ENCODE data around the gene TAF1C. TPM values are rescaled to one million over a fixed set of nuclear protein-coding genes. Genes with fewer than 3 reads are reported as not detected.

TAF1C gene
- polyA plus RNA-seq, 1 of the 3 experiments (the other 2 are of a cell fraction): 49.3 TPM

DNA sequence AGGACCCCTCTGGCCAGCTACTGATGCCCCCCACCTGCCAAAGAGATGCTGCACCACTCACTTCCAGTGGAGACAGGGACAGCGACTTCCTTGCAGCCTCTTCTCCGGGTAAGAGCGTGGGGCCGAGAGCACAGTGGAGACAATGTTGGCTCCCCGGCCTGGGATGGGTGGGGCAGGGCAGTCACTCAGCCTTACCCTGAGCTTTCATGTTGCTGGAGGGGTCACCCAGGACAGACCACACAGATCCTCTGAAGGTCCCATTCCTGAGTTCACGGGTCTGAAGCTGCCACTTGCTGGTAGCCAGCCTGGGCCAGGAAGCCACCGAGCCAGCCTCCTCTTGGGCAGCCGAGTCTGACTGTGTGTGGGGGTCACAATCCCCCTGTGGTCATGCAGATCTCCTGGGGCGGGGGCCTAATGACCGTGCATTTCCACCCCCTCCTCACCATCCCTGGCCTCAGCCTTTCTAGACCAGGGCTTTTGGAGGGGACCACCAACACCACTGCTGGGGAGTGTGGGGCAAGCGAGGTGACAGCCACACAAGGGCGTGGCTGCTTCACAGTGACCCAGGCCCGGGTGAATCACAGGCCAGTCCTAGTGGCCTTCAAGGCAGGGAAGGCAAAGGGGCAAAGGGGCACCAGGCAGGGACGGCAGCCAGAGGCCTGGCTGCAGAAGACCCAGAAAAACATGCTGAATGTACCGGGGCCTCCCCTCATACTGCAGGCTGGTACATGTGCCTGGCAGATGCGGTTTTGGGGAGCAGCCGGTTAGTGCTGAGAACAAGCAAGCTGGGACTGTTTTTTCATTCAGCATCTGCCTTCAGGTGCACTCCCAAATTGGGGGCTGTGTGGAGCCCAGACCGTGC, 10.4 kb downstream of the TAF1C start:
- Histone ChIP-seq H3K9ac (no peak overlapping the region), H4K20me1 (ENCODE audit: insufficient read depth) (0 out of 2 replicates have a peak, but pooled peaks cover 5% of the 10 kb centered on the region), H3K4me3 (ENCODE audit: low read depth in 2 of 2, low read length in 1 of 2) (no peak overlapping the region), H3K9me2 (no peaks in the 10 kb centered on the region), H3K4me2 (peak overlapping the region; percentile 15; the same call in 1 of the 2 replicates), H3K4me1 (ENCODE audit: control insufficient read depth in 1 of 2, insufficient read depth in 2 of 2, low read depth in 1 of 2, low read length in 1 of 2) (peaks cover 0 to 7% of the 10 kb centered on the region in 2 experiments; a peak in 1 of 4 replicates), H2AFZ (ENCODE audit: low read depth) (no peak overlapping the region), H3K9me3 (no peaks in the 10 kb centered on the region), H3K79me2 (ENCODE audit: insufficient read depth) (no peaks in the 10 kb centered on the region), H3K27me3 (ENCODE audit: insufficient read depth) (no peaks in the 10 kb centered on the region), H3F3A (replicated peaks; ENCODE audit: insufficient read depth) (no peaks in the 10 kb centered on the region), H3K36me3 (replicated peaks in 1 of 2; ENCODE audit: control insufficient read depth in 1 of 2, insufficient read depth in 2 of 2, low read length in 1 of 2) (peaks cover 0 to 29% of the 10 kb centered on the region in 2 experiments), H3K27ac (ENCODE audit: low read depth in 2 of 2, low read length in 1 of 2) (no peak overlapping the region)
- POLR2A ChIA-PET: interaction anchor here (1.2 kb wide), 1 partner anchor 11 kb away, joined by 4 read pairs; the partner anchor contains the start of gene TAF1C
- no peak for DNase-seq
- WGBS (ENCODE audit: low lambda C conversion rate): 94% methylated on average over 12 of the region's 18 CpGs
- TF ChIP-seq RFX5 (IDR thresholded peaks at IDR 0.05; ENCODE audit: low read length): no peak
- no peak for TF ChIP-seq NFIC (IDR thresholded peaks at IDR 0.05; ENCODE audit: borderline replicate concordance)
- no peak for TF ChIP-seq MXI1 (IDR thresholded peaks at IDR 0.05; ENCODE audit: low read depth, low read length)
- TF ChIP-seq TCF12 (IDR thresholded peaks at IDR 0.05): no peak
- TF ChIP-seq, protein P1, sequence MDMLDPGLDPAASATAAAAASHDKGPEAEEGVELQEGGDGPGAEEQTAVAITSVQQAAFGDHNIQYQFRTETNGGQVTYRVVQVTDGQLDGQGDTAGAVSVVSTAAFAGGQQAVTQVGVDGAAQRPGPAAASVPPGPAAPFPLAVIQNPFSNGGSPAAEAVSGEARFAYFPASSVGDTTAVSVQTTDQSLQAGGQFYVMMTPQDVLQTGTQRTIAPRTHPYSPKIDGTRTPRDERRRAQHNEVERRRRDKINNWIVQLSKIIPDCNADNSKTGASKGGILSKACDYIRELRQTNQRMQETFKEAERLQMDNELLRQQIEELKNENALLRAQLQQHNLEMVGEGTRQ (IDR thresholded peaks at IDR 0.05; ENCODE audit: borderline replicate concordance, low read depth, low read length): no peak
- no peak for TF ChIP-seq TEAD4 (IDR thresholded peaks at IDR 0.05; ENCODE audit: borderline replicate concordance, insufficient read depth)
- no peak for TF ChIP-seq RAD21 (IDR thresholded peaks at IDR 0.05; ENCODE audit: low read length)
- TF ChIP-seq GABPA (IDR thresholded peaks at IDR 0.05; ENCODE audit: low read depth): no peak
- TF ChIP-seq YY1 (IDR thresholded peaks at IDR 0.05; ENCODE audit: low read depth): no peak
- TF ChIP-seq, protein P2, sequence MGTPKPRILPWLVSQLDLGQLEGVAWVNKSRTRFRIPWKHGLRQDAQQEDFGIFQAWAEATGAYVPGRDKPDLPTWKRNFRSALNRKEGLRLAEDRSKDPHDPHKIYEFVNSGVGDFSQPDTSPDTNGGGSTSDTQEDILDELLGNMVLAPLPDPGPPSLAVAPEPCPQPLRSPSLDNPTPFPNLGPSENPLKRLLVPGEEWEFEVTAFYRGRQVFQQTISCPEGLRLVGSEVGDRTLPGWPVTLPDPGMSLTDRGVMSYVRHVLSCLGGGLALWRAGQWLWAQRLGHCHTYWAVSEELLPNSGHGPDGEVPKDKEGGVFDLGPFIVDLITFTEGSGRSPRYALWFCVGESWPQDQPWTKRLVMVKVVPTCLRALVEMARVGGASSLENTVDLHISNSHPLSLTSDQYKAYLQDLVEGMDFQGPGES (IDR thresholded peaks at IDR 0.05; ENCODE audit: low read depth, low read length): no peak
- no peak for TF ChIP-seq SIN3A (IDR thresholded peaks at IDR 0.05; ENCODE audit: borderline replicate concordance, low read depth, low read length)
- TF ChIP-seq EP300 (IDR thresholded peaks at IDR 0.05; ENCODE audit: borderline replicate concordance in 1 of 2, low read depth in 1 of 2, low read length in 1 of 2): no peak
- no peak for TF ChIP-seq USF1 (IDR thresholded peaks at IDR 0.05; ENCODE audit: borderline replicate concordance, low read depth)
- TF ChIP-seq, protein P3, sequence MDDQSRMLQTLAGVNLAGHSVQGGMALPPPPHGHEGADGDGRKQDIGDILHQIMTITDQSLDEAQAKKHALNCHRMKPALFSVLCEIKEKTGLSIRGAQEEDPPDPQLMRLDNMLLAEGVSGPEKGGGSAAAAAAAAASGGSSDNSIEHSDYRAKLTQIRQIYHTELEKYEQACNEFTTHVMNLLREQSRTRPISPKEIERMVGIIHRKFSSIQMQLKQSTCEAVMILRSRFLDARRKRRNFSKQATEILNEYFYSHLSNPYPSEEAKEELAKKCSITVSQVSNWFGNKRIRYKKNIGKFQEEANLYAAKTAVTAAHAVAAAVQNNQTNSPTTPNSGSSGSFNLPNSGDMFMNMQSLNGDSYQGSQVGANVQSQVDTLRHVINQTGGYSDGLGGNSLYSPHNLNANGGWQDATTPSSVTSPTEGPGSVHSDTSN (IDR thresholded peaks at IDR 0.05): no peak
- TF ChIP-seq FOXM1 (IDR thresholded peaks at IDR 0.05; ENCODE audit: low read depth): no peak
- TF ChIP-seq GATA2 (CRISPR knock-in tag; IDR thresholded peaks at IDR 0.05): no peak
- TF ChIP-seq RCOR1 (IDR thresholded peaks at IDR 0.05; ENCODE audit: low read length): no peak
- CTCF ChIA-PET: interaction anchor here (0.8 to 9.0 kb wide), 23 partner anchors 8 to 308 kb away, joined by 3 to 109 read pairs (median 7); partner anchors contain the start of genes ADAD2, MBTPS1 and TAF1C
